Mononuclear cell (primary cell): ENCODE data around the gene GNE. TPM values are rescaled to one million over a fixed set of nuclear protein-coding genes. Genes with fewer than 3 reads are reported as not detected.
"Not testable (repeated sequence)": the region's sequence is repeated elsewhere in the genome, so short reads cannot be mapped to it uniquely, and the experiment has no call there.

Experiments
- H3K27me3 ChIP-seq: 2 replicates; pipeline ENCODE4 v1.6.0; 2011; ENCODE audit warnings: low read length, control low read depth; ENCODE audit not compliant: insufficient read depth
- H3K4me1 ChIP-seq: 2 replicates; pipeline ENCODE4 v1.5.1; 2011; ENCODE audit warnings: mild to moderate bottlenecking, low read length, control low read depth; ENCODE audit not compliant: insufficient read depth
- H3K4me3 ChIP-seq: 2 replicates; pipeline ENCODE4 v1.5.1; 2011; ENCODE audit warnings: mild to moderate bottlenecking, low read length, moderate library complexity
- H3K9me3 ChIP-seq: 2 replicates; pipeline ENCODE4 v1.5.1; 2011; ENCODE audit warnings: low read depth, mild to moderate bottlenecking, control low read depth, low read length
- total RNA-seq: library from RNA; depleted of rRNA; stranded (reverse); fragments of >200 nt; gene quantifications from one replicate; pipeline ENCODE4 v1.2.3, GENCODE V29; 2012

GNE gene, protein sequence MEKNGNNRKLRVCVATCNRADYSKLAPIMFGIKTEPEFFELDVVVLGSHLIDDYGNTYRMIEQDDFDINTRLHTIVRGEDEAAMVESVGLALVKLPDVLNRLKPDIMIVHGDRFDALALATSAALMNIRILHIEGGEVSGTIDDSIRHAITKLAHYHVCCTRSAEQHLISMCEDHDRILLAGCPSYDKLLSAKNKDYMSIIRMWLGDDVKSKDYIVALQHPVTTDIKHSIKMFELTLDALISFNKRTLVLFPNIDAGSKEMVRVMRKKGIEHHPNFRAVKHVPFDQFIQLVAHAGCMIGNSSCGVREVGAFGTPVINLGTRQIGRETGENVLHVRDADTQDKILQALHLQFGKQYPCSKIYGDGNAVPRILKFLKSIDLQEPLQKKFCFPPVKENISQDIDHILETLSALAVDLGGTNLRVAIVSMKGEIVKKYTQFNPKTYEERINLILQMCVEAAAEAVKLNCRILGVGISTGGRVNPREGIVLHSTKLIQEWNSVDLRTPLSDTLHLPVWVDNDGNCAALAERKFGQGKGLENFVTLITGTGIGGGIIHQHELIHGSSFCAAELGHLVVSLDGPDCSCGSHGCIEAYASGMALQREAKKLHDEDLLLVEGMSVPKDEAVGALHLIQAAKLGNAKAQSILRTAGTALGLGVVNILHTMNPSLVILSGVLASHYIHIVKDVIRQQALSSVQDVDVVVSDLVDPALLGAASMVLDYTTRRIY
- total RNA-seq: 31.8 TPM

DNA sequence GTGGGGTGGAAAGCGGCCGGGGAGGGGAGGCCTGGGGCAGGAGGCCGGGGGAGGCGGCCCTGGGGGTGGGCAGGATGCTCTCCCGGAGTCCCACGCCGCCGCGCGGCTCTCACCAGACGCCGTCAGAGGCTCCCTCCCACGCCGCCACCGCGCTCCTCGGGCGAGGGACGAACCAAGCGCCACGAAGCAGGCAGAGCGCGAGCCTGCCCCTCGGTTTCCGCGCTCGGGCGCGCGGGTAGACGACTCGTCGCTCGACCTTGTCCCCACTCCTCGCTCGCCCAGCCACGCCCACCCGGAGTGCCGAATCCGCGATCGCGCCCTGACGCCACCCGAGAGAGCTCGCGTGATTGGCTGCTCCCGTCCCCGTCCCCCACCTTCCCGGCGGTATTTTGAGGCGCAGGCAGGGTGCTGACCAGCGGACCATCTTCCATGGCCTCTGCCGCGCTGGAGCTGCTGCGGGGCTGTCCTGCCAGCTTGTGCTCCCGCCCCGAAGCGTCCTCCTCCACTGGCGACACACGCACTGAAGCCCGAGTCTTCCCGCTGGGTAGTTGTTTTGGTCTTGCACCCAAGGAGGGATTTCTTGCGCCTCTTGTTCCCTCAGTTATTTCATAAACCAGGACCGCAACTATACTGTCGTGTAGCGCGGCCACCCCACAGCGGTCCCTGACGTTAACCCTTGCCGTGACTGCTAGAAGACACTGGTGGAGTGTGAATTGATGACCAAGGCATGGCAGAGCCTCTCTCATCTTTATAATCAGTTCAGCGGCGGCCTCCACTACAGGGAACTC lies at the start of gene GNE:
Gene GNE, minus strand, starts transcription at position 241 of the 788 bp plus-strand sequence. CDS start 9,093 bp downstream, outside the sequence.
- H3K9me3 ChIP-seq: no peaks in the 10 kb centered on the region
- no peaks in the 10 kb centered on the region for H3K27me3 ChIP-seq
- H3K4me3 ChIP-seq: peak within 1 kb of the TSS; percentile 72
- H3K4me1 ChIP-seq: peaks cover 15% of the 10 kb centered on the region

DNA sequence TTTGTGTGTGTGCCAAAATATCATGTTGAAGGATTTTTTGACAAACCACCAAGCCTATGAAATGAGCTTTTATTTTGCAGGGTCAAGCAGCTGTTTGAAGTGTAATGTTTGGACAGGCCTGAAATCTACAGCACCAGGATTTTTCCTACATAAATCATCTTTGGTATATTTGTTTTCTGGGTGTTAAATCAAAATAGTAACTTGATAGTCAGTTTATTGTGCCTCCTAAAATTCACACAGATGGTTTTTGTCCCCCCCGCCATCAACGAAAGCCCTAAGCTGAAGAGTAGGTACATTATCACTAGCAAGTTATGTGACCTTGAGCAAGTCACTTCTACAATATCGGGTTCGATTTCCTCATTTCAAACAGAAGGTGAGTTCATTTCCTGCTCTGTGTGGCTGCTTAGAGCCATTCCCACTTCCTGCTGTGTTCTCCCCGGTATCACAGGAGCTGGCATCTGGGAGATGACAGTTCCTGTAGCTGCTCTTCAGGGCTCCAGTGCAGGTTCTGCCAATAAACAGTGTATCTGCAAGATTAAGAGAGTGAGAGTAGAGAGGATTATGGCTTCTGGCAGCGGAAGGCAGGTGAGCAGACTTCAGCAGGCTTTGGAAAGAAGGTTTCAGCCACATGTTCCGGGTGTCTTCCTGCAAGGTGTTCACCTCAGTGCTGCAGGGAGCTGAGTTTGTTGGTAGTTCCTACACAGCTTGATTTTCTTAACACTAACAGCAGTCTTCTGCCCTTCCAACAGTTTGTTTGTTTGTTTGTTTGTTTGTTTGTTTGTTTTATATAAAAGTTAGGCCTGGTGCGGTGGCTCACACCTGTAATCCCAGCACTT lies 48.4 kb upstream of the GNE start:
- no peak overlapping the region for H3K4me3 ChIP-seq
- no peaks in the 10 kb centered on the region for H3K9me3 ChIP-seq
- H3K27me3 ChIP-seq: no peaks in the 10 kb centered on the region
- H3K4me1 ChIP-seq: no peaks in the 10 kb centered on the region

DNA sequence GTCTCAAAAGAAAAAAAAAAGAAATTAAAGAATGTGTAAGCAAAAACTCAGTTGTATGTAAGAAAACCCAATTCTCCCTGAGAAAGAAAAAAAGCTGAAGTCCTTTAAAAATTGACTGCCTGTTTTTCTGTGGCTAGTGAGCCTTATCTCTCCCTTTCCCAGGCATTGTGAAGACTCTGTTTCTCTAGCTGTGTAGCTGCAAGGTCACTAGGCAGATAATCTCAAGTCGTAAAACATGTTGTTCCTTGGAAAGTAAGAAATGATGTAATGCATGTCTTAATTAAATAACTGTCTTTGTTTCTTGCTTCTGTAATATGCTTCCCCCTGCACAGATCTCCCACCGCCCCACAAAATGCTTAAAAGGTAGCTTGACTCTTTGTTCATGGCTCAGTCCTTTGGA lies 46.1 kb upstream of the GNE start:
- not testable (repeated sequence) for H3K4me1 ChIP-seq, H3K4me3 ChIP-seq, H3K27me3 ChIP-seq, H3K9me3 ChIP-seq

DNA sequence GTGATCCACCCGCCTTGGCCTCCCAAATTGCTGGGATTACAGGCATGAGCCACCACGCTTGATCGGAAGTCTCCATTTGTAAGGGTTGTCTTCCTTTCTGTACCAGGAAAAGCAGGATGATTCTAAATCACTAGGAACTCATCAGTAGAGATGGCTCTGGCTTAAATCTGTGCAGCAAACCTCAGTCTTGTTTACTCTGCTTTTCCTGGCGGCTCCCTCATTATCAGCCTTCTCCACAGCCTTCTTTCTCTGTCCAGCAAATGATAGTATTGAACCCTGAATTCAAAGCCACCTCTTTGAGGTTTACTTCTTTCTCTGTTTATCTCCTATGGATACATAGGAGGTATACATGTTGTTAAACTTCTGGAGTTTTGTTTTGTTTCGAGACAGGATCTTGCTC lies 43.0 kb upstream of the GNE start:
- Histone ChIP-seq H3K4me3 (no peak overlapping the region), H3K27me3 (no peaks in the 10 kb centered on the region), H3K4me1 (no peaks in the 10 kb centered on the region), H3K9me3 (no peaks in the 10 kb centered on the region)

DNA sequence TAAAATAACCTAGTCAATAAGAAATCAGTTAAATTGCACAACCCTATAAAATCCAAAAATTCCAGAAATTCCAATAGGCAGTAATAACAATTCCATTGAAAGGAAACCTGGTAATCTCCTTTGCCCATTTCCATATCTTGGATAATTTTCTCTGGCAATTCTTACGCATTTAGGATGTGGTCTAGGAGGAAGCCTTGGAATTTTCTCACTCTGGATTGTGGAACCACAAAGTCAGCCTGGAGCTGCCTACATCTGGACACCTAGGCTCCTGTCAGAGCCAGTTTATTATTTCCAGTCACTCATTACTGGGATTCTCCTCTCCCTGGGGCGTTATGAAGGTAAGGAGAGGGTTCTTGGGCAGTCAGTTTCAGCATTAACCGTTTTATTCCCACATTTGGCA lies 40.3 kb upstream of the GNE start:
- Histone ChIP-seq H3K4me1 (no peaks in the 10 kb centered on the region), H3K4me3 (no peak overlapping the region), H3K9me3 (no peaks in the 10 kb centered on the region), H3K27me3 (no peaks in the 10 kb centered on the region)

DNA sequence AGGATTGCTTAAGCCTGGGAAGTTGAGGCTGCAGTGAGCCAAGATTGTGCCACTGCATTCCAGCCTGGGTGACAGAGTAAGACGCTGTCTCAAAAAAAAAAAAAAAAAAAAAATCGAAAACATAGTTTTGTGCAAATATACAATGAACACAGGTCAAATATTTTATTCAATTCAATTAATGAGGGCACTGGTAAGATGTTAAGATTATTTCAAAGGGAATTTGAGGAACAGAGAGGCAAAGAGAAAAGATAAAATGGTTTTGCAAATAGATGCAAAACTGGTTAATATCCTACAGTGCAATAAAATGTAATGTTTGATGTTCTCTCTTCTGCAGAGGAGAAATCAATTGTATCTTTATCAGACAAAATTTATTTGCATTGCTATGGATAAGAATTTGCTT lies 39.5 kb upstream of the GNE start:
- no peaks in the 10 kb centered on the region for H3K27me3 ChIP-seq
- no peak overlapping the region for H3K4me3 ChIP-seq
- no peaks in the 10 kb centered on the region for H3K4me1 ChIP-seq
- no peaks in the 10 kb centered on the region for H3K9me3 ChIP-seq

DNA sequence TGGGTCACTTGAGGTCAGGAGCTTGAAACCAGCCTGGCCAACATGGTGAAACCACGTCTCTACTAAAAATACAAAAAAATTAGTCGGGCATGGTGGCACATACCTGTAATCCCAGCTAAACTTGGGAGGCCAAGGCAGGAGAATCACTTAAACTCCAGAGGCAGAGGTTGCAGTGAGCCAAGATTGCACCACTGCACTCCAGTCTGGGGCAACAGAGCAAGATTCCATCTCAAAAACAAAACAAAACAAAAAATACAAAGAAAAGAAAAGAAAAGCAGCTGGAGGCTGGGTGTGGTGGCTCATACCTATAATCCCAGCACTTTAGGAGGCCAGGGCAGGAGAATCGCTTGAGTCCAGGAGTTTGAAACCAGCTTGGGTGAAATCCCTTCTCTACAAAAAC lies 36.7 kb upstream of the GNE start:
- H3K4me1 ChIP-seq, H3K4me3 ChIP-seq, H3K27me3 ChIP-seq, H3K9me3 ChIP-seq: not testable (repeated sequence)

DNA sequence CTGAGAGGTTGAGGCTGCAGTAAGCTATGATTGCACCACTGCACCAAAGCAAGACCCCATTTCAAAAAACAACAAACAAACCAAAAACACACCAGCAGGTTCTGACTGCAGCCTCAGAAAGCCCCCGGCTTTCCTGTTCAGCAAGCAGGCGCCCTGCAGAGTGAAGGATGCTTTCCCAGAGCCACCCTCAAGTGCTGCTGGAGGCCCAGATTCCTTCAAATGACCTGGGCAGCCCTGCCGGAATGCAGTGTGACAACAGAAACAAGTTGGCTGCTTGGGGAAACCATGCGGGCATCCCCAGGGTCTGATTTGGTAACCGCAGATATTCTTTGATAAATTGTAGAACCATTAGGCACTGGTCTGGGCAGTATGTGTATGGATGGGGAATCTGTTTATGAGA lies 35.7 kb upstream of the GNE start:
- Histone ChIP-seq H3K4me3 (no peak overlapping the region), H3K9me3 (no peaks in the 10 kb centered on the region), H3K4me1 (no peaks in the 10 kb centered on the region), H3K27me3 (no peaks in the 10 kb centered on the region)

DNA sequence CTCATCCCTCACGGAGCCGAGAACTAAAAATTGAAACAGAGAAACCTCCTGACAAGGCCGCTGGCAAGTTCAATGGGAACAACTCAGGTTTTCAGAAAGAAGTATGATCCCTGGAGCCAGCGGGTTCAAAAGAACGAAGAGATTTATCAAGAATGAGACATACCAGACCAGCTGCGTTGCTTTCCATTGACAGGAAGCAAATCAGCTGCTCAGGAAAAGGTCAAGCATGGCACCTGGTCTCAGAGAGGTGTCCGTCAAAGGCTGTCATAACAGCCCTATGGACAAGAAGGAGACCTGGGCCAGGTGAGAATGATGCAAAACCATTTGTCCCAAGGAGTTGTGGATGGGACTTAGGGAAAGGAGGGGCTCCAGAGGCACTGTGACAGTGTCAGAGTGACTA lies 34.9 kb upstream of the GNE start:
- no peaks in the 10 kb centered on the region for H3K4me1 ChIP-seq
- H3K27me3 ChIP-seq: no peaks in the 10 kb centered on the region
- H3K9me3 ChIP-seq: no peaks in the 10 kb centered on the region
- no peak overlapping the region for H3K4me3 ChIP-seq

DNA sequence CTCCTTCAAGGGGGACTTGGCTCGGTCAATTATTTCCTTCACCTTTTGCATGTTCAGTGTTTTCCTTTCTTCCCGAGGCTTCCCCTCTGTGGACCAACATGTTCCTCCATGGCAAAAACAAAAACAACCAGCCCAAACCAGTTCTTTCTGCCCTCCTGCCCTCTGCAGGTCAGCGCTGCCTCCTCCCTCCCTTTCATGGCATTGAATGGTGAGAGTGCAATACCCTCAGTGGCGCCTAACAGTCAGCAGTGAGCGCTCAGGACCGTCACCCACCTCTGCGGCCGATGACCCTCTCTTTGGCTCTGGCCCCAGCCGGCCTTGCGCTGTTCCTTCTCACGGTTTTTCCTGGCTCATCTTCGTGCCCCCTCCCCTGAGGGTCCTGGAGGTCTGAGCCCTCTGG lies 34.4 kb upstream of the GNE start:
- Histone ChIP-seq H3K9me3 (no peaks in the 10 kb centered on the region), H3K4me3 (no peak overlapping the region), H3K27me3 (no peaks in the 10 kb centered on the region), H3K4me1 (no peaks in the 10 kb centered on the region)

DNA sequence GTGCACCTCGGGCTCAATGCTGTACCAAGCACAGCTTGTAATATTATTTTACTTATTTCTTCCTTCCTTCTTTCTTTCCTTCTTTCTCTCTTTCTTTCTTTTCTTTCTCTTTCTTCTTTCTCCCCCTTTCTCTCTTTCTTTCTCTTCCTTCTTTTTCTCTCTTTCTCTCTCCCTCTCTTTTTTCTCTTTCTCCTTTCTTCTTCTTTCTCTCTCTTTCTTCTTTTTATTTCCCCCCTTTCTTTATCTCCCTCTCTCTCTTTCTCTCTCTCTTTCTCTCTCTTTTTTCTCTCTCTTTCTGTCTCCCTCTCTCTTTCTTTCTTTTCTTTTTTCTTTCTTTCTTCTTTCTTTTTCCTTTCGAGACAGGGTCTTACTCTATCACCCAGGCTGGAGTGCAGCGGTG lies 32.7 kb upstream of the GNE start:
- Histone ChIP-seq H3K27me3 (no peaks in the 10 kb centered on the region), H3K9me3 (no peaks in the 10 kb centered on the region), H3K4me1 (no peaks in the 10 kb centered on the region), H3K4me3 (no peak overlapping the region)

DNA sequence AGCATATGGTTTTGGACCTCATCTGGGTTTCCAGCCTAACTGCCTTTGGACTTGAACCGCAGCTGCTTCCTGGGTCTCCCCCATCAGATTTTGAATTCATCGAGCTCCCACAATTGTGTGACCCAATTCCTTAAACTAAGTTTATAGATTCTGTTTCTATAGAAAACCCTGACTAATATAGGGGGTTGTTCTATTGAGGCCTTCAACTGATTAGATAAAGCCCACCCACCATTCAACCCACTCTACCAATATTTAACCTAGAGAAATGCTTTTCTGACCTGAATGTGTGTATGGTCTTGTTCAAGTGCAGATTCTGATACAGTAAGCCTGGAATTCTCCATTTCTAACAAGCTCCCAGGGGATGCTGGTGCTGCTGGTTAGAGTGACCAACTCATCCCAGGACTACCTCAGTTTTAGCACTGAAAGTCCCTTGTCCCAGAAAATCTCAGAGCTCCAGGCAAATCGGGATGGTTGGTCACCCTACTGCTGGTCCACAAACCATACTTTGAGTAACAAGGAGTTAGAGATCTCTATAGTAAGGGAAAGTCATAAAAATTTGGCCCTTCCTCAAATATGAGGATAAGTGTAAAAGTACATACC lies 31.7 kb upstream of the GNE start:
- Histone ChIP-seq H3K4me3 (no peak overlapping the region), H3K4me1 (no peaks in the 10 kb centered on the region), H3K9me3 (no peaks in the 10 kb centered on the region), H3K27me3 (no peaks in the 10 kb centered on the region)

DNA sequence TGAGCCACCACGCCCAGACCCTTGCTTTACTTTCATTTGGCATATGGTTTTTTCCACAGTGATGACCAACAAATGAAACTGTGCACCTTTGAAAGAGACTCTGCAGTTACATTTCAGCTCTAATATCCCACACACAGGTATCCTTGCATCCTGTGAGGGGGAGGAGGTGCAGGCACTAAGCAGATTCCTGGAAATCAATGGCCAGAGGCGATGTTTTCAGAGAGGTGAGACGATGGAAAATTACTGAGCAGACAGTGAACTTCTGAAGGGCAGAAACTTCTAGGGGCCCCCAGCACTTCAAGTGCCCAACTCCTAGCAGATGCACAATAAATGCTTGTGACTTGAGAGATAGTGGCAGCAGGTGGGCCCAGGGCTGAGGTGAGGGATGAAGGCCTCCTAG lies 29.8 kb upstream of the GNE start:
- H3K27me3 ChIP-seq: no peaks in the 10 kb centered on the region
- no peaks in the 10 kb centered on the region for H3K9me3 ChIP-seq
- no peaks in the 10 kb centered on the region for H3K4me1 ChIP-seq
- no peak overlapping the region for H3K4me3 ChIP-seq

DNA sequence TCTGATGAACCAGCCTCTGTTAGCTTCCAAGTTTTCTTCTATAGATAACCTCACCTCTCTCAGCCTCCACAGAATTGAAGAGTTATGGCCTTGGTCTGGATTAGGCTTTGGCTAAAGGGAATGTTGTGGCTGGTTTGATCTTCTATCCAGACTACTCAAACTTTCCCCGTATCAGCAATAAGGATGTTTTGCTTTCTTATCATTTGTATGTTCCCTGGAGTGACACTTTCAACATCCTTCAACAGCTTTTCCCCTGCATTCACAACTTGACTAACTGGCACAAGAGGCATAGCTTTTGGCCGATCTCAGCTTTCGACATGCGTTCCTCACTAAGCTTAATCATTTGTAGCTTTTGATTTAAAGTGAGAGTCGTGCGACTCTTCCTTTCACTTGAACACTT lies 28.1 kb upstream of the GNE start:
- Histone ChIP-seq H3K9me3 (no peaks in the 10 kb centered on the region), H3K27me3 (no peaks in the 10 kb centered on the region), H3K4me1 (no peaks in the 10 kb centered on the region), H3K4me3 (no peak overlapping the region)
